Astrocyte of the spinal cord (primary cell): ENCODE measurements around the gene DEFB114.

Experiments
- DNase-seq: peaks from one replicate; pipeline ENCODE4 v3.0.0; 2011; ENCODE audit warnings: low read depth, low spot score
- H3K4me3 ChIP-seq: 2 replicates; pipeline ENCODE4 v1.5.1; 2011; ENCODE audit warnings: low read depth, mild to moderate bottlenecking, low read length, moderate library complexity
- CTCF ChIP-seq: IDR thresholded peaks from 2 replicates; pipeline ENCODE4 v1.5.1; 2012; ENCODE audit warnings: low read depth, mild to moderate bottlenecking, low read length, inconsistent platforms
- in situ Hi-C: cut with HindIII; loops from 2 replicates; pipeline ENCODE4 v1.10.0; 2017; ENCODE audit warnings: low sequenced_read_pairs

Gene DEFB114

GRCh38 chr6:49939993-49940498, 23.9 kb downstream of the DEFB114 start:
- no peak overlapping the region for H3K4me3 ChIP-seq
- in situ Hi-C loops, result no loop called here
- DNase-seq, result no peak
- no peak for TF ChIP-seq CTCF

- H3K4me3 ChIP-seq, result no peak overlapping the region
- in situ Hi-C loops, result no loop called here
- no peak for DNase-seq
- TF ChIP-seq CTCF, result no peak
Measured at GRCh38 chr6:49937811-49938210, 26.2 kb downstream of the DEFB114 start.

GRCh38 chr6:49937017-49937416, 26.9 kb downstream of the DEFB114 start:
- no peak for DNase-seq
- no peak overlapping the region for H3K4me3 ChIP-seq
- TF ChIP-seq CTCF, result no peak
- in situ Hi-C loops, result no loop called here

GRCh38 chr6:49935387-49935786, 28.6 kb downstream of the DEFB114 start:
- in situ Hi-C loops, result no loop called here
- no peak overlapping the region for H3K4me3 ChIP-seq
- no peak for TF ChIP-seq CTCF
- no peak for DNase-seq

GRCh38 chr6:49934770-49935169, 29.2 kb downstream of the DEFB114 start:
- no peak for DNase-seq
- in situ Hi-C loops, result no loop called here
- no peak for TF ChIP-seq CTCF
- no peak overlapping the region for H3K4me3 ChIP-seq

GRCh38 chr6:49933526-49933925, 30.4 kb downstream of the DEFB114 start:
- no peak for DNase-seq
- in situ Hi-C loops, result no loop called here
- TF ChIP-seq CTCF, result no peak
- H3K4me3 ChIP-seq, result no peak overlapping the region

GRCh38 chr6:49929340-49929739, 34.6 kb downstream of the DEFB114 start:
- no peak for TF ChIP-seq CTCF

More at GRCh38 chr6:49929340-49929739, 34.6 kb downstream of the DEFB114 start:
- no peak overlapping the region for H3K4me3 ChIP-seq
- no peak for DNase-seq
- in situ Hi-C loops, result no loop called here
